ENCODE results near the gene ITPR3.
"Not testable (repeated sequence)": the region's sequence is repeated elsewhere in the genome, so short reads cannot be mapped to it uniquely, and the experiment has no call there.

The ITPR3 gene

GRCh38 chr6:33591424-33592032 is 29.6 kb upstream of the ITPR3 start:
- no peak for DNase-seq

GRCh38 chr6:33592280-33592594 is 28.9 kb upstream of the ITPR3 start:
- DNase-seq = no peak

GRCh38 chr6:33592595-33593413 is 28.3 kb upstream of the ITPR3 start:
- no peak for DNase-seq

- no peak for DNase-seq
Measured at GRCh38 chr6:33593414-33593727, 27.8 kb upstream of the ITPR3 start.

- no peak for DNase-seq
Measured at GRCh38 chr6:33595001-33595846, 25.9 kb upstream of the ITPR3 start.

GRCh38 chr6:33596894-33597293 is 24.2 kb upstream of the ITPR3 start:
- not testable (repeated sequence) for DNase-seq

- no peak for DNase-seq
Measured at GRCh38 chr6:33597551-33598322, 23.4 kb upstream of the ITPR3 start.

- peak; percentile 83 for DNase-seq
Measured at GRCh38 chr6:33599413-33599938, 21.6 kb upstream of the ITPR3 start.

GRCh38 chr6:33600761-33601160 is 20.4 kb upstream of the ITPR3 start:
- DNase-seq = no peak

GRCh38 chr6:33602180-33602579 is 18.9 kb upstream of the ITPR3 start:
- no peak for DNase-seq

GRCh38 chr6:33604941-33605854 is 15.9 kb upstream of the ITPR3 start:
- DNase-seq = no peak

- no peak for DNase-seq
Measured at GRCh38 chr6:33606642-33607041, 14.5 kb upstream of the ITPR3 start.

- DNase-seq = no peak
Measured at GRCh38 chr6:33607126-33607783, 13.9 kb upstream of the ITPR3 start.

GRCh38 chr6:33607784-33608161 is 13.3 kb upstream of the ITPR3 start:
- no peak for DNase-seq

- DNase-seq = no peak
Measured at GRCh38 chr6:33609019-33609418, 12.1 kb upstream of the ITPR3 start.

- DNase-seq = peak; percentile 63
Measured at GRCh38 chr6:33609528-33609927, 11.6 kb upstream of the ITPR3 start.

- DNase-seq = peak; percentile 82
Measured at GRCh38 chr6:33610067-33610466, 11.1 kb upstream of the ITPR3 start.

- no peak for DNase-seq
Measured at GRCh38 chr6:33610779-33611732, 10.1 kb upstream of the ITPR3 start.

GRCh38 chr6:33613146-33613794 is 7.9 kb upstream of the ITPR3 start:
- peak; percentile 59 for DNase-seq

GRCh38 chr6:33613795-33614168 is 7.3 kb upstream of the ITPR3 start:
- peak; percentile 90 for DNase-seq

Data from NCI-H226 (cell line).